Measurements from ENCODE around the gene ZNF234.
"Not testable (repeated sequence)": the region's sequence is repeated elsewhere in the genome, so short reads cannot be mapped to it uniquely, and the experiment has no call there.

Gene ZNF234

GRCh38 chr19:44141191-44142058 is at the start of gene ZNF234:
Gene ZNF234, plus strand, starts transcription at chr19:44141554. Its CDS starts 3,079 bp downstream, at chr19:44144633.
- peak; percentile 82 for DNase-seq (ENCODE audit: low read depth)

- no peak for DNase-seq (ENCODE audit: low read depth)
Observed at GRCh38 chr19:44092108-44092507, 49.2 kb upstream of the ZNF234 start.

GRCh38 chr19:44093931-44094765 is 47.2 kb upstream of the ZNF234 start, which contains the start of gene ZNF224:
Gene ZNF224, plus strand, starts transcription at chr19:44094361. Its CDS starts 3,513 bp downstream, at chr19:44097874.
- peak; percentile 88 for DNase-seq (ENCODE audit: low read depth)

- DNase-seq (ENCODE audit: low read depth): no peak
Observed at GRCh38 chr19:44107751-44108150, 33.6 kb upstream of the ZNF234 start.

GRCh38 chr19:44109458-44109857 is 31.9 kb upstream of the ZNF234 start:
- no peak for DNase-seq (ENCODE audit: low read depth)

- DNase-seq (ENCODE audit: low read depth): peak; percentile 89
Observed at GRCh38 chr19:44111910-44112463, 29.4 kb upstream of the ZNF234 start.

- DNase-seq (ENCODE audit: low read depth): no peak
Observed at GRCh38 chr19:44112802-44113137, 28.6 kb upstream of the ZNF234 start.

- DNase-seq (ENCODE audit: low read depth): peak; percentile 99
Observed at GRCh38 chr19:44113138-44113783, 28.1 kb upstream of the ZNF234 start, which contains the start of gene ZNF225. Gene ZNF225, plus strand, starts transcription at chr19:44113399. Its CDS starts 2,429 bp downstream, at chr19:44115828.

- DNase-seq (ENCODE audit: low read depth): no peak
Observed at GRCh38 chr19:44113784-44114390, 27.5 kb upstream of the ZNF234 start.

- DNase-seq (ENCODE audit: low read depth): not testable (repeated sequence)
Observed at GRCh38 chr19:44121162-44121561, 20.2 kb upstream of the ZNF234 start.

GRCh38 chr19:44131955-44132354 is 9.4 kb upstream of the ZNF234 start:
- no peak for DNase-seq (ENCODE audit: low read depth)

- DNase-seq (ENCODE audit: low read depth): peak; percentile 32
Observed at GRCh38 chr19:44142059-44142433, 692 bp downstream of the ZNF234 start.

GRCh38 chr19:44149776-44150175 is 8.4 kb downstream of the ZNF234 start:
- no peak for DNase-seq (ENCODE audit: low read depth)

- no peak for DNase-seq (ENCODE audit: low read depth)
Observed at GRCh38 chr19:44151491-44151890, 10.1 kb downstream of the ZNF234 start.

- no peak for DNase-seq (ENCODE audit: low read depth)
Observed at GRCh38 chr19:44156475-44156874, 15.1 kb downstream of the ZNF234 start.

GRCh38 chr19:44163789-44164188 is 22.4 kb downstream of the ZNF234 start:
- no peak for DNase-seq (ENCODE audit: low read depth)

GRCh38 chr19:44164327-44164672 is 22.9 kb downstream of the ZNF234 start:
- no peak for DNase-seq (ENCODE audit: low read depth)

- DNase-seq (ENCODE audit: low read depth): peak; percentile 100
Observed at GRCh38 chr19:44164673-44165512, 23.5 kb downstream of the ZNF234 start, which contains the start of gene ZNF226. Gene ZNF226, plus strand, starts transcription at chr19:44165100. Its CDS starts 4,981 bp downstream, at chr19:44170081.

- DNase-seq (ENCODE audit: low read depth): not testable (repeated sequence)
Observed at GRCh38 chr19:44170660-44171059, 29.3 kb downstream of the ZNF234 start.

GRCh38 chr19:44176590-44176989 is 35.2 kb downstream of the ZNF234 start:
- peak; percentile 49 for DNase-seq (ENCODE audit: low read depth)

GRCh38 chr19:44180968-44181367 is 39.6 kb downstream of the ZNF234 start:
- no peak for DNase-seq (ENCODE audit: low read depth)
